T follicular helper cell (primary cell): ENCODE results near the gene FSHR.

Experiments used
- DNase-seq: peaks from one replicate; pipeline ENCODE4 v3.0.0-alpha.2; 2020; ENCODE audit warnings: low read depth
- total RNA-seq, 2 experiments: gene quantifications; one replicate each; lab custom pipeline; 2026; lab: John Stamatoyannopoulos, UW

The FSHR gene, protein sequence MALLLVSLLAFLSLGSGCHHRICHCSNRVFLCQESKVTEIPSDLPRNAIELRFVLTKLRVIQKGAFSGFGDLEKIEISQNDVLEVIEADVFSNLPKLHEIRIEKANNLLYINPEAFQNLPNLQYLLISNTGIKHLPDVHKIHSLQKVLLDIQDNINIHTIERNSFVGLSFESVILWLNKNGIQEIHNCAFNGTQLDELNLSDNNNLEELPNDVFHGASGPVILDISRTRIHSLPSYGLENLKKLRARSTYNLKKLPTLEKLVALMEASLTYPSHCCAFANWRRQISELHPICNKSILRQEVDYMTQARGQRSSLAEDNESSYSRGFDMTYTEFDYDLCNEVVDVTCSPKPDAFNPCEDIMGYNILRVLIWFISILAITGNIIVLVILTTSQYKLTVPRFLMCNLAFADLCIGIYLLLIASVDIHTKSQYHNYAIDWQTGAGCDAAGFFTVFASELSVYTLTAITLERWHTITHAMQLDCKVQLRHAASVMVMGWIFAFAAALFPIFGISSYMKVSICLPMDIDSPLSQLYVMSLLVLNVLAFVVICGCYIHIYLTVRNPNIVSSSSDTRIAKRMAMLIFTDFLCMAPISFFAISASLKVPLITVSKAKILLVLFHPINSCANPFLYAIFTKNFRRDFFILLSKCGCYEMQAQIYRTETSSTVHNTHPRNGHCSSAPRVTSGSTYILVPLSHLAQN
- 0 to 0.04 reads per million in 2 experiments for total RNA-seq

DNA sequence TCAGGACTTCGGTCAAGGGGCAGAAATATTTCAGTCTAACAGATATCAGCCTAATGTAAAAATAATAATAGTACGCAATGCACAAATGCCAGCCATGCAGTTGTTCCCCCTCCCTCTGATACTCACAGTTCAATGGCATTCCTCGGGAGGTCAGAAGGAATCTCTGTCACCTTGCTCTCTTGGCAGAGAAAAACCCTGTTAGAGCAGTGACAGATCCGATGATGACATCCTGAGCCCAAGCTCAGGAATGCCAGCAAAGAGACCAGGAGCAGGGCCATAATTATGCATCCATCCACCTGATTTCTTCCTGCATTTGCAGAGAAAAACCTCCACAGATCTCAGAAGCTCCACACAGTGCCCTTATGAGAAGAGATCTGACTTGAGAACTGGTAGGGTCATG, at the start of gene FSHR:
TSS of gene FSHR (minus strand) at position 376 of the 400 bp plus-strand sequence. CDS start at position 278, 98 bp downstream.
- no peak for DNase-seq

- no peak for DNase-seq
These were observed 45.0 kb upstream of the FSHR start for GRCh38 chr2:49199266-49199665.

DNA sequence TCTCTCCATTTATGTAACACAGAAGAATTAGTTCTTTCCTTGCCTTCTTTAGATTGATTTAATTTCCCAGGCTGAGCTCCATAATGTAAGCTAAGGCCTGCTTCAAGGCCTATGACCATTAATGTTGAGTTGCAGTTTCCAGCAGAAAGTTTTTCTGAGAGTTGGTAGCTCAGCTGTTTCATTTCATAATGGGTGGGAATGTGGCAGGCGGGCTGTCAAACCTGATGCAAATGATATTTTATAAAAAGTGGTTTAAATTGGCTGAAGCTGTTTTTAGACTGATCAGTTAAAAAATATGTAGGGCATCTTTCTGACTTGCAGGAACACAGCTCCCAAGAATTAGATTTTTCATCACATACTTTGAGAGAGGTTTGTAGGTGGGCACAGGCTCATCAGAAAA, 40.4 kb upstream of the FSHR start:
- no peak for DNase-seq

- DNase-seq = no peak
These were observed 37.7 kb upstream of the FSHR start for GRCh38 chr2:49192036-49192435.

- no peak for DNase-seq
These were observed 35.4 kb upstream of the FSHR start for GRCh38 chr2:49189512-49190225.

DNA sequence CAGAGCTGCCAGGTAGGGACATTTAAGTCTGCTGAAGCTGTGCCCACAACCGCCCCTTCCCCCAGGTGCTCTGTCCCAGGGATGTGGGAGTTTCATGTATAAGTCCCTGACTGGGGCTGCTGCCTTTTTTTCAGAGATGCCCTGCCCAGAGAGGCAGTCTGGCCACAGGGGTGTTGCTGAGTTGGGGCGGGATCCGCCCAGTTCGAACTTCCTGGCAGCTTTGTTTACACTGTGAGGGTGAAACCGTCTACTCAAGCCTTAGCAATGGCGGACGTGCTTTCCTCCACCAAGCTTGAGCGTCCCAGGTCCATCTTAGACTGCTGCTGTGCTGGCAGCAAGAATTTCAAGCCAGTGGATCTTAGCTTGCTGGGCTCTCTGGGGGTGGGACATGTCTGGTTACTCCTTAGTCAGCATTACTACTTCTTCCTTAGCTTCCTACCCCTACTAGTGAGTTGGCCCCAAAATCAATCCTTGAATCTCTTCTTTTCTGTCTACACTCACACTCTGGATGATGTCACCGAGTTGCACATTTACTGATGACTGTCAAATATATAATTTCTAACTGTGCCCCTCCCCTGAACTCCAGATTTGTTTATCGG, 31.8 kb upstream of the FSHR start:
- DNase-seq = no peak

- DNase-seq = no peak
These were observed 24.3 kb upstream of the FSHR start for GRCh38 chr2:49178656-49179055.

- DNase-seq = no peak
These were observed 22.9 kb upstream of the FSHR start for GRCh38 chr2:49177194-49177593.

DNA sequence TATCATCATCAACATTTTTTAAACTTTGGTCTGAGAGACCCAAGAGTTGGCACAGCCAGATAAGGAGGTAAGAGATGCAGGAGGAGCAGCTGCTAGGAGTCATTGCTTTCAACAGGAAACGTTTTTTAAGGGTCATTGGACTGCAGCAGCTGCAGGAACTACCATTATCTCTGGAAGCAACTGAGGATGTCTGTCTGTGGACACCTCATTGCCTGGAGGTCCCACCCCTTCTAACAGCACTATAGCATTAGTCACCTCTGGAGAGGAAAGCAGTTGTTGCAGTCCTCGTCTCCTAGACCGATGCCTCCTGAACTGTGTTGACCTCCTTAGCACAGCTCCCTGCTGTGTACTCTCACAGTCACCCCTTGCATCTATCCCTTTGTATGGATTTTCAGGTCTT, 21.5 kb upstream of the FSHR start:
- no peak for DNase-seq

- no peak for DNase-seq
These were observed 20.4 kb upstream of the FSHR start for GRCh38 chr2:49174750-49175149.

DNA sequence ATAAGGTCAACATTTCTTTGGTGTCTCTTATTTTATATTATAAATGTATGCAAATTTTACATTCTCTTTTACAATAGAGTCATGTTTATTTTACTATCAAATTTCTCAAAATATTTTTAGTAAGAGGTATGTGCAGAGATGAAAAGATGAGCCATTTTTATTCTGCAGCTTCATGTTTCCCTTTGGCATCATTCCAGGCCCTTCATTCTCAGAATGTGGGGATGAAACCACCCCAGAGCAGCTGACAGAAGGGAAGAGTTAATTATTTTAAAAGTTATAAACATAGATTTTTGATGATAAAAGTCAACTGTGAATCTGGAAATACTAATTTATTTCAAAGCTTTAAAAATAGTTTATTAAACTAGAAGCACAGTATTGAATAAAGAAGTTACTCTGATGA, 12.8 kb upstream of the FSHR start:
- DNase-seq = no peak

GRCh38 chr2:49165662-49166061, 11.3 kb upstream of the FSHR start:
- DNase-seq = no peak

DNA sequence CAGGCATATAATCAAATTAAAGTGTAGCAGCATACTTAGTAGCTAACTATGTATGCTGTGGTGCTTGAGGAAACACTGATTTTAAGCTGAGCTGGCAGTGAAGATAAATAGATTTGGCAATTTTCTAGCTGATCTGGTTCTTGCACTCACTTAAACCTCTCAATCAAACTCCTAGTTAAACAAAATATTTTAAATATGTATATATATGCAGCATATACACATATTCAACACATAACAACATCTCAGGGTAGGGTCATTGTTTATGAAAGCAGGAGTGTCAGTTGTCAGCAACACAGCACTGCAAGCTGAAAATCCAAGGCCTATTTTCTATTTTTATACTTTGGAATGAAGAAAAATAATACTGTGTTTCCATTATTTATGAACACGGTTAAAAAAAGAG, 10.4 kb upstream of the FSHR start:
- no peak for DNase-seq

DNA sequence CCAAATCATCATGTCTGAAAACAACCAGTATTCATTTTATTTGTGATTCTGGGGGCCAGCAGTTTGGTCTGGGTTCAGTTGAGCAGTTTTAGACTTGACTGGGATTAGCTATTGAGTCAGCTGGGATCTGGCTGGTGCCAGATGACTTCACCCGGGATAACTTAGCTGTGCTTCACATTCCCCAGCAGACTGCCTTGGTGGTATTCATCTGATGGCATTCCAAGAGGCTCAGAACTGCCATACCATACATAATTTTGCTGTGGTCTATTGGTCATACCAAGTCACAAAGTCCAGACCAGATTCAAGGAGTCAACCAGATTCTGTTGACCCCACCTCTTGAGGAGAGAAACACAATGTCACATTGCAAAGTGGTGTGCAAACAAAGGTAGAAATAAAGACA, 7.8 kb upstream of the FSHR start:
- DNase-seq = no peak

DNA sequence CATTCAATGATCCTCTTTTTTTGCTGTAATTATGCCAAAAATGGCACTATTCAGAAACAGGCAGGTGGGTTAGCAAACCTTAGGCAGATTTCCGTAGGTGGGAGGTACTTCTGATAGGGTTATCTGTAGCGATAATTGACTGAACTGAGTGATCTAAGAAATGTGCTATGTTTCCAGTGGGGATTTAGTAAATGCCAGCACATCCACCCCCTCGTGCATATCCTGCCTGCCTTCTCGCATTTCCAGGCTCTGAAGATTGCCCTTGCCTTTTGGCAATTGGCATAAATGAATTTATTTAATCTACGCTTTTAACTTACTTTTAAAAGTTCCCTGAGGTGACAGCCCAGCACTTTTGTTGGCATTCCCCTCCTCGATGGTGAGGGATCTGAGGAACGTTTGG, 576 bp upstream of the FSHR start:
- DNase-seq = no peak

DNA sequence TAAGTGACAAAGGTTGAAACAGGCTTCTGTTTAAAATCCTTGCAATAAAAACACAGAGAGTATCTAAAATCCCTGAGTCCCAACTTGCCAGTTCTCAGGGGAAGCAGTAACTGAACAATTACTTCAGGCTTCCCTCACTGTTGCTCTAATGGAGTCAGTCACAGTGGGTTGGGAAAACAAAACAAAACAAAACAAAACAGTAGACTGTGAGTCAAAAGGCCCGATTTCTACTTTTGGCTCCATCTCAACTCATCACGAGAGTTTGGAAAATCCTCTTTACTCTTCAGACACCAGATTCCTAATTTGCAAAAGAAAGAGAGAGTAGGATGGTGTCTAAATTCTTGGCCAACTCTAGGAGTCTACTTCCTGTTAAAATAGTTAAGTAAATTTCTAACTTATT, 1.1 kb downstream of the FSHR start:
- no peak for DNase-seq

GRCh38 chr2:49152824-49153223, 1.5 kb downstream of the FSHR start:
- DNase-seq = no peak

GRCh38 chr2:49146401-49146800, 7.9 kb downstream of the FSHR start:
- no peak for DNase-seq

DNA sequence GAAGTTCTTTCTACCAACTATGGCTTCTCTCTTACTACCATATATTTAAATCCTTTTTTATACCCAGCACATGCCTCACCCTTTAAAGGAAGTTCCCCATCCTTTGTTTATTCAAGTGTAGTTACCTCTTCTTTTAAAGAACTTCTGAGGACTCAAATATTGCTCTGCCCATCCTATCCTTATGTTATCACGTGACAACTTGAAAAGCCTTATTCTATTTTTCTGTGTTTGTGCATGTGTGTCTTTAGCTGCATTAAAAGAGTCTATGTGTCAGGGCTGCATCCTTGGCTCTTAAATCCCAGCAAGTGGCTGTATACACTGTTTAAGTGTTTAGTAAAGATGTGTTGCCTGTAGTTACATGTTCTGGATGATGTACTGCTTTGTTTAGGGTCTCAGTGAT, 22.5 kb downstream of the FSHR start:
- no peak for DNase-seq

GRCh38 chr2:49129034-49129433, 25.3 kb downstream of the FSHR start:
- DNase-seq = no peak

DNA sequence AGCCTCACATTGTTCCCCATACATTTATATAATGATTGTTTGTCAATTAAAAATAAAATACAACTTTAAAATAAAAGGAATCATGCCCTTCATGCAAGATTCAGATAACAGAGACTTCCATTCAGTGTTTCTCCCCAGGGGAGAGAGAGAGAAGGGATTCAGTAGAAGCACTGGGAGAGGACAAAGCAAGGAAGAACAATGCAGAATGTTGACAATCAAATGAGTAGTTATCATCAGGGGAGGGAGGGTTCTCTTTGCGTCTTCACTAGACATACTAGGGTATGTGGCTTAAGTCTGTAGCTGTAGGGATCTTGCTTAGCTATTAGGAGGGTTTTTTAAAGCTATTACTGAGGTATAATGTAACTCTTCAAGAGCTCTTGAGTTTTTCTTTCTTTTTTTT, 30.7 kb downstream of the FSHR start:
- no peak for DNase-seq

DNA sequence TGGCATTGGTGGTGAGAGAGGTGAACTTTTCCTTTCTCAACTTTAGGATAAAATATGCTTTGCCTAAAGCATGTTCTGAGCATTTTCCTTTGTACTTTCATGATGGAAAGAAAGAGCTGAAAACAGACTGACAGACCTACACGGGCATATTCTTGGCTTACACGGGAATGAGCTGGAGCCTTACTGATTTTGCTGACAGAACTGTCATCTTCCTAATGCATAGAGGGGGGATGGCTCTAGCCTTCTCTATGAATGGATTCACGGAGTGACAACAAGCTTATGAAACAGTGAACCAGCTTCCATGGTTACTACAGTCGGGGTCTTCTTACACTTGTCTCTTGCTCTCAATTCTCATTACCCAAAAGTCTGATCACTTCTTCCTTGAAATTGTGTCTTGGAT, 32.2 kb downstream of the FSHR start:
- DNase-seq = no peak
